DMS153 (cell line): Measurements from ENCODE around the gene TTN.

ENCODE experiments used
- DNase-seq: peaks from one replicate; lab custom pipeline; 2025; lab: John Stamatoyannopoulos, UW

The TTN gene

GRCh38 chr2:178807227-178808008 is at the start of gene TTN:
Gene TTN (minus strand): TSS chr2:178807423. CDS start chr2:178804642, 2,781 bp downstream.
- no peak for DNase-seq

- DNase-seq, result no peak
Measured at GRCh38 chr2:178855151-178855550, 47.9 kb upstream of the TTN start.

- DNase-seq, result no peak
Measured at GRCh38 chr2:178848335-178848734, 41.1 kb upstream of the TTN start.

- DNase-seq, result no peak
Measured at GRCh38 chr2:178846458-178846802, 39.2 kb upstream of the TTN start.

- no peak for DNase-seq
Measured at GRCh38 chr2:178845566-178846457, 38.6 kb upstream of the TTN start.

- no peak for DNase-seq
Measured at GRCh38 chr2:178844701-178845100, 37.5 kb upstream of the TTN start.

GRCh38 chr2:178844269-178844668 is 37.0 kb upstream of the TTN start:
- no peak for DNase-seq

- no peak for DNase-seq
Measured at GRCh38 chr2:178843697-178844096, 36.5 kb upstream of the TTN start.

- no peak for DNase-seq
Measured at GRCh38 chr2:178836807-178837206, 29.6 kb upstream of the TTN start.

- DNase-seq, result no peak
Measured at GRCh38 chr2:178834086-178834485, 26.9 kb upstream of the TTN start.

- no peak for DNase-seq
Measured at GRCh38 chr2:178833382-178833781, 26.2 kb upstream of the TTN start.

GRCh38 chr2:178830451-178830850 is 23.2 kb upstream of the TTN start:
- no peak for DNase-seq

GRCh38 chr2:178829981-178830380 is 22.8 kb upstream of the TTN start:
- no peak for DNase-seq

- no peak for DNase-seq
Measured at GRCh38 chr2:178829299-178829960, 22.2 kb upstream of the TTN start.

GRCh38 chr2:178828486-178828881 is 21.3 kb upstream of the TTN start:
- no peak for DNase-seq

- no peak for DNase-seq
Measured at GRCh38 chr2:178827739-178828485, 20.7 kb upstream of the TTN start.

GRCh38 chr2:178827111-178827510 is 19.9 kb upstream of the TTN start:
- DNase-seq, result no peak

- DNase-seq, result no peak
Measured at GRCh38 chr2:178825183-178825582, 18.0 kb upstream of the TTN start.

- no peak for DNase-seq
Measured at GRCh38 chr2:178824181-178824580, 17.0 kb upstream of the TTN start.

GRCh38 chr2:178819992-178820391 is 12.8 kb upstream of the TTN start:
- no peak for DNase-seq

- DNase-seq, result no peak
Measured at GRCh38 chr2:178819147-178819875, 12.1 kb upstream of the TTN start.
